ENCODE measurements around the gene KLHL29.

GRCh38 chr2:23495661-23496114 is 110.7 kb downstream of the KLHL29 start:
- TF ChIP-seq EZH2phosphoT487 (IDR thresholded peaks at IDR 0.05; ENCODE audit: low read length) (no peak), CTCF (IDR thresholded peaks at IDR 0.05; ENCODE audit: low read length) (no peak)
